PFSK-1 (cell line): ENCODE data around the gene ZDHHC24.

Source experiments
- FOXP2 ChIP-seq: optimal IDR thresholded peaks from 2 replicates; pipeline ENCODE3; 2011; ENCODE audit warnings: borderline replicate concordance, control low read depth, inconsistent platforms; ENCODE audit not compliant: insufficient read depth; ENCODE audit errors: extremely low read length, extremely low read depth
- POLR2AphosphoS5 ChIP-seq: IDR thresholded peaks from 2 replicates; pipeline ENCODE4 v1.6.1; 2012; ENCODE audit warnings: low read depth, mild to moderate bottlenecking, control low read depth, low read length, moderate library complexity
- REST ChIP-seq, 2 experiments: IDR thresholded peaks; 2 replicates each; pipeline versions ENCODE4 v1.6.1 to v1.8.0; 2011 to 2012; ENCODE audit warnings: low read depth in 2 of 2, low read length in 2 of 2, control low read depth in 1 of 2, inconsistent platforms in 1 of 2, mild to moderate bottlenecking in 1 of 2, moderate library complexity in 1 of 2; ENCODE audit not compliant: insufficient read depth in 1 of 2
- SIN3A ChIP-seq: IDR thresholded peaks from 2 replicates; pipeline ENCODE4 v1.6.1; 2012; ENCODE audit warnings: mild to moderate bottlenecking, low read length, moderate library complexity, borderline replicate concordance; ENCODE audit not compliant: insufficient read depth
- TAF1 ChIP-seq: IDR thresholded peaks from 2 replicates; pipeline ENCODE4 v1.6.1; 2012; ENCODE audit warnings: low read length, control low read depth, borderline replicate concordance; ENCODE audit not compliant: insufficient read depth

The ZDHHC24 gene

GRCh38 chr11:66561178-66561974 lies 15.5 kb upstream of the ZDHHC24 start:
- no peak for TF ChIP-seq FOXP2
- no peak for TF ChIP-seq SIN3A
- no peak for TF ChIP-seq TAF1
- no peak for TF ChIP-seq POLR2AphosphoS5
- no peak for TF ChIP-seq REST (IDR thresholded peaks at IDR 0.05; ENCODE audit: insufficient read depth in 1 of 2, low read depth in 2 of 2, low read length in 2 of 2)

GRCh38 chr11:66559866-66560676 lies 14.2 kb upstream of the ZDHHC24 start:
- no peak for TF ChIP-seq FOXP2
- no peak for TF ChIP-seq TAF1
- TF ChIP-seq POLR2AphosphoS5: no peak
- no peak for TF ChIP-seq SIN3A
- no peak for TF ChIP-seq REST (IDR thresholded peaks at IDR 0.05; ENCODE audit: insufficient read depth in 1 of 2, low read depth in 2 of 2, low read length in 2 of 2)

- TF ChIP-seq SIN3A: no peak
- TF ChIP-seq TAF1: no peak
- TF ChIP-seq FOXP2: no peak
- TF ChIP-seq POLR2AphosphoS5: no peak
- no peak for TF ChIP-seq REST (IDR thresholded peaks at IDR 0.05; ENCODE audit: insufficient read depth in 1 of 2, low read depth in 2 of 2, low read length in 2 of 2)
These were observed 13.5 kb upstream of the ZDHHC24 start for GRCh38 chr11:66559142-66559865.

- TF ChIP-seq SIN3A (no peak), FOXP2 (no peak), TAF1 (no peak), REST (IDR thresholded peaks at IDR 0.05; ENCODE audit: insufficient read depth in 1 of 2, low read depth in 2 of 2, low read length in 2 of 2) (no peak), POLR2AphosphoS5 (no peak)
These were observed 12.0 kb upstream of the ZDHHC24 start for GRCh38 chr11:66557733-66558326.
